GM12878 (cell line): ENCODE measurements around the gene CKMT2. TPM values are rescaled to one million over a fixed set of nuclear protein-coding genes. Genes with fewer than 3 reads are reported as not detected.
A peak's percentile ranks its signal among the peaks of the same experiment; 100 is the strongest.

Source experiments
- ATAC-seq: fragments of 200-7000 bp; cut with Tn5 transposase; 3 replicates; pipeline ENCODE4 v1.9.1; 2020; ENCODE audit warnings: mild to moderate bottlenecking, moderate library complexity
- BruUV-seq: library from RNA; stranded (reverse); fragments of 400-500 nt; replicated peaks from 2 replicates; lab custom pipeline; 2021; lab: Mats Ljungman, UMichigan
- CTCF ChIA-PET: fragments of 300-600 bp; sonication (Branson Sonifier 250); formaldehyde crosslinking; extraction: SDS; loops from one replicate; lab custom pipeline; 2021; ENCODE audit warnings: inconsistent platforms; lab: Yijun Ruan, JAX
- POLR2A ChIA-PET: fragments of 350-600 bp; formaldehyde crosslinking; extraction: SDS; loops from one replicate; lab custom pipeline; 2021; ENCODE audit warnings: inconsistent platforms; lab: Charles Lee
- RAD21 ChIA-PET: fragments of 300-600 bp; sonication (Branson Sonifier 250); formaldehyde crosslinking; loops from one replicate; lab custom pipeline; 2023; ENCODE audit warnings: antibody characterized with exemption; ENCODE audit not compliant: unreplicated experiment; lab: Charles Lee
- SMC1A ChIA-PET: fragments of 300-600 bp; sonication (Branson Sonifier 250); formaldehyde crosslinking; loops from one replicate; lab custom pipeline; 2023; ENCODE audit not compliant: unreplicated experiment, uncharacterized antibody; lab: Charles Lee
- DNase-seq: peaks from one replicate; pipeline ENCODE4 v3.0.0-alpha.2; 2011; ENCODE audit warnings: low read depth, low spot score
- FAIRE-seq: peaks from 3 replicates; lab custom pipeline; 2011; peaks lifted over from hg19 to GRCh38; lab: Jason Lieb, UNC
- H2AFZ ChIP-seq: 2 replicates; pipeline ENCODE4 v1.6.0; 2011; ENCODE audit warnings: low read depth, low read length, control low read depth; ENCODE audit not compliant: control insufficient read depth
- H3K27ac ChIP-seq: 2 replicates; pipeline ENCODE4 v1.5.1; 2011; ENCODE audit warnings: control low read depth; ENCODE audit not compliant: control insufficient read depth, insufficient read depth
- H3K27me3 ChIP-seq, 2 experiments: replicated peaks in 1 of 2; 2 replicates each; pipeline versions ENCODE4 v1.6.0 to v1.6.1; 2011; ENCODE audit warnings: low read length in 1 of 2; ENCODE audit not compliant: control insufficient read depth in 2 of 2, insufficient read depth in 2 of 2
- H3K36me3 ChIP-seq, 2 experiments: 2 replicates each; pipeline ENCODE4 v1.5.1; 2011; ENCODE audit warnings: low read length in 1 of 2; ENCODE audit not compliant: control insufficient read depth in 2 of 2, insufficient read depth in 2 of 2
- H3K4me1 ChIP-seq: 2 replicates; pipeline ENCODE4 v1.6.1; 2011; ENCODE audit warnings: mild to moderate bottlenecking, low read length, moderate library complexity, mixed read lengths; ENCODE audit not compliant: control insufficient read depth, insufficient read depth
- H3K4me2 ChIP-seq: 2 replicates; pipeline ENCODE4 v1.6.0; 2011; ENCODE audit warnings: control low read depth; ENCODE audit not compliant: control insufficient read depth, insufficient read depth
- H3K4me3 ChIP-seq: fragments of 200-600 bp; sonication (generic); 2 replicates; pipeline ENCODE4 v1.5.1; 2016
- H3K79me2 ChIP-seq: 2 replicates; pipeline ENCODE4 v1.6.0; 2011; ENCODE audit warnings: low read length; ENCODE audit not compliant: control insufficient read depth, insufficient read depth
- H3K9ac ChIP-seq: 2 replicates; pipeline ENCODE4 v1.8.0; 2011; ENCODE audit warnings: low read length, control low read depth, mixed read lengths; ENCODE audit not compliant: control insufficient read depth, insufficient read depth
- H3K9me3 ChIP-seq: replicated peaks from 3 replicates; pipeline ENCODE4 v1.5.1; 2011; ENCODE audit warnings: mild to moderate bottlenecking, low read length; ENCODE audit not compliant: control insufficient read depth, insufficient read depth
- H4K20me1 ChIP-seq: 2 replicates; pipeline ENCODE4 v1.6.0; 2011; ENCODE audit not compliant: control insufficient read depth, insufficient read depth
- BMI1 ChIP-seq: fragments of 450-650 bp; IDR thresholded peaks from 2 replicates; pipeline ENCODE4 v1.6.1; 2016; ENCODE audit warnings: mild to moderate bottlenecking, moderate library complexity, borderline replicate concordance
- CEBPB ChIP-seq, 2 experiments: fragments of 150-350 bp in 1 of 2; IDR thresholded peaks; 2 replicates each; pipeline ENCODE4 v1.6.1; 2012 to 2014; ENCODE audit warnings: low read depth in 2 of 2, low read length in 2 of 2, borderline replicate concordance in 1 of 2, inconsistent platforms in 1 of 2
- E2F4 ChIP-seq: IDR thresholded peaks from 2 replicates; pipeline ENCODE4 v1.6.1; 2012; ENCODE audit warnings: low read depth, low read length, improper control_type of control experiment
- E4F1 ChIP-seq: fragments of 450-650 bp; IDR thresholded peaks from 2 replicates; pipeline ENCODE4 v1.6.1; 2018; ENCODE audit warnings: borderline replicate concordance, mild to moderate bottlenecking; ENCODE audit not compliant: partially characterized antibody
- ELK1 ChIP-seq: IDR thresholded peaks from 2 replicates; pipeline ENCODE4 v1.6.1; 2012; ENCODE audit warnings: low read depth, low read length, improper control_type of control experiment
- GATAD2B ChIP-seq: fragments of 450-650 bp; conservative IDR thresholded peaks from 2 replicates; pipeline ENCODE4 v1.6.1; 2017; ENCODE audit warnings: low read depth, mild to moderate bottlenecking, moderate library complexity
- JUNB ChIP-seq: IDR thresholded peaks from 2 replicates; pipeline ENCODE4 v1.6.1; 2016; ENCODE audit warnings: antibody characterized with exemption, mild to moderate bottlenecking
- MTA2 ChIP-seq: fragments of 450-650 bp; IDR thresholded peaks from 2 replicates; pipeline ENCODE4 v1.6.1; 2016; ENCODE audit warnings: low read depth, mild to moderate bottlenecking, moderate library complexity
- MYB ChIP-seq: fragments of 150-350 bp; IDR thresholded peaks from 2 replicates; pipeline ENCODE4 v1.6.1; 2014; ENCODE audit warnings: mild to moderate bottlenecking, low read depth, low read length, borderline replicate concordance
- NR2C1 ChIP-seq: fragments of 450-650 bp; IDR thresholded peaks from 2 replicates; pipeline ENCODE4 v1.6.1; 2017; ENCODE audit warnings: antibody characterized with exemption, mild to moderate bottlenecking, moderate library complexity
- NR2F1 ChIP-seq: fragments of 450-650 bp; conservative IDR thresholded peaks from 2 replicates; pipeline ENCODE4 v1.6.1; 2017; ENCODE audit warnings: mild to moderate bottlenecking
- PAX5 ChIP-seq: IDR thresholded peaks from 2 replicates; pipeline ENCODE4 v1.6.1; 2011; ENCODE audit warnings: low read depth, low read length, borderline replicate concordance
- PAX8 ChIP-seq: fragments of 450-650 bp; IDR thresholded peaks from 2 replicates; pipeline ENCODE4 v1.6.1; 2017; ENCODE audit warnings: mild to moderate bottlenecking, moderate library complexity
- SMC3 ChIP-seq: IDR thresholded peaks from 2 replicates; pipeline ENCODE4 v1.6.1; 2011; ENCODE audit warnings: low read length, improper control_type of control experiment, borderline replicate concordance
- SPI1 ChIP-seq: IDR thresholded peaks from 2 replicates; pipeline ENCODE4 v1.6.1; 2011; ENCODE audit warnings: low read depth, mild to moderate bottlenecking, low read length, moderate library complexity, borderline replicate concordance; ENCODE audit not compliant: insufficient read depth
- TBL1XR1 ChIP-seq: IDR thresholded peaks from 2 replicates; pipeline ENCODE4 v1.6.1; 2012; ENCODE audit warnings: low read depth, low read length, improper control_type of control experiment
- ZBTB33 ChIP-seq: fragments of 450-650 bp; IDR thresholded peaks from 2 replicates; pipeline ENCODE4 v1.6.1; 2017; ENCODE audit warnings: mild to moderate bottlenecking
- WGBS: methylation state at CpG from one replicate; pipeline ENCODE4 v1.1.6; 2016; ENCODE audit warnings: low lambda C conversion rate; ENCODE audit not compliant: insufficient replicate concordance, insufficient coverage; ENCODE audit errors: missing lambda C conversion rate; 5-methylcytosine and 5-hydroxymethylcytosine counted together
- in situ Hi-C: fragments of 300-500 bp; cut with MboI; formaldehyde crosslinking; loops from 9 replicates; pipeline ENCODE4 v1.14.3; 2018; ENCODE audit warnings: mixed read lengths
- intact Hi-C: fragments of 100-400 bp; cut with micrococcal nuclease; formaldehyde crosslinking; loops from one replicate; pipeline ENCODE4 v1.14.2; 2022; ENCODE audit not compliant: unreplicated experiment
- polyA plus RNA-seq, 11 experiments: library from polyadenylated mRNA; depleted of rRNA in 4 of 11; unstranded in 6 of 11; stranded (reverse) in 5 of 11; fragments of >200 nt; fragmentation: Nextera tagmentation in 4 of 11; fragmentation: Illumina TruSeq in 1 of 11; extraction: Ambion mirVana in 4 of 11; extraction: Trizol in 1 of 11; gene quantifications; 1 replicate in 1 of 11; 2 replicates in 10 of 11; pipeline versions ENCODE4 v1.2.1 to v1.2.3, GENCODE V29; 2011 to 2016; ENCODE audit warnings: inconsistent platforms in 2 of 11, missing spikeins in 2 of 11, low read depth in 1 of 11
- total RNA-seq, 4 experiments: library from RNA; depleted of rRNA in 3 of 4; stranded (reverse); fragments of >200 nt in 3 of 4; fragmentation: Illumina TruSeq in 1 of 4; extraction: Trizol in 1 of 4; gene quantifications; 2 replicates each; pipeline versions ENCODE4 v1.2.1 to v1.2.3, GENCODE V29; 2013 to 2021

CKMT2 gene
- total and polyA plus RNA-seq, 10 of the 15 experiments (the other 5 are each of a cell fraction or from before 2014, with no cell fraction given), result 0.70 to 1.2 TPM; not detected in 8

- no peak for TF ChIP-seq NR2F1
- TF ChIP-seq MTA2, result no peak
Measured at GRCh38 chr5:81297531-81297930, 64.4 kb downstream of the CKMT2 start (continued).

- SMC1A ChIA-PET, result interaction anchor here (0.6 to 1.3 kb wide), 3 partner anchors 9 to 869 kb away, joined by 3 to 5 read pairs (median 3); no protein-coding TSS in a partner anchor
- DNase-seq (no peak), FAIRE-seq (no peak), ATAC-seq (no peak)
- Histone ChIP-seq H3K4me2 (peak overlapping the region; percentile 56), H4K20me1 (no peaks in the 10 kb centered on the region), H3K27me3 (no peaks in the 10 kb centered on the region), H3K9me3 (no peaks in the 10 kb centered on the region), H3K4me3 (peak overlapping the region; percentile 76), H3K27ac (peak overlapping the region; percentile 77), H3K79me2 (peaks cover 10% of the 10 kb centered on the region), H3K36me3 (no peaks in the 10 kb centered on the region), H3K4me1 (peaks cover 8% of the 10 kb centered on the region), H3K9ac (peak overlapping the region; percentile 80), H2AFZ (peak overlapping the region; percentile 86)
- 3% methylated on average over 2 of the region's 2 CpGs for WGBS
- in situ Hi-C loops (no loop called here), intact Hi-C loops (loop anchor here (5.0 kb wide), 1 partner anchor 614 kb away; no protein-coding TSS in a partner anchor)
- CTCF ChIA-PET, result interaction anchor here (0.7 to 5.6 kb wide), 11 partner anchors 40 to 924 kb away, joined by 3 to 40 read pairs (median 8); no protein-coding TSS in a partner anchor
- POLR2A ChIA-PET, result no interaction called here
- RAD21 ChIA-PET, result interaction anchor here (1.9 to 3.0 kb wide), 2 partner anchors 58 to 106 kb away, joined by 9 read pairs; no protein-coding TSS in a partner anchor
- BruUV-seq, result TSS peak; percentile 93
- TF ChIP-seq JUNB (no peak), PAX8 (no peak), PAX5 (no peak), MYB (no peak), CEBPB (IDR thresholded peaks at IDR 0.05; ENCODE audit: borderline replicate concordance in 1 of 2, low read depth in 2 of 2, low read length in 2 of 2) (no peak), SPI1 (no peak), GATAD2B (no peak), E4F1 (no peak), BMI1 (no peak), ELK1 (no peak), ZBTB33 (no peak), SMC3 (no peak), NR2C1 (no peak), TBL1XR1 (no peak), E2F4 (no peak)
Measured at GRCh38 chr5:81300921-81301270, 67.8 kb downstream of the CKMT2 start.
